Activated T-helper 9 cell treated with anti-CD3 and anti-CD28 coated beads, Interleukin-2, amount 50 U/mL, for 16 hours (primary cell): ENCODE results near the gene CENPP.

Source experiments
- DNase-seq: peaks from one replicate; pipeline ENCODE4 v3.0.0-alpha.2; 2020; ENCODE audit warnings: low read depth

The CENPP gene

DNA sequence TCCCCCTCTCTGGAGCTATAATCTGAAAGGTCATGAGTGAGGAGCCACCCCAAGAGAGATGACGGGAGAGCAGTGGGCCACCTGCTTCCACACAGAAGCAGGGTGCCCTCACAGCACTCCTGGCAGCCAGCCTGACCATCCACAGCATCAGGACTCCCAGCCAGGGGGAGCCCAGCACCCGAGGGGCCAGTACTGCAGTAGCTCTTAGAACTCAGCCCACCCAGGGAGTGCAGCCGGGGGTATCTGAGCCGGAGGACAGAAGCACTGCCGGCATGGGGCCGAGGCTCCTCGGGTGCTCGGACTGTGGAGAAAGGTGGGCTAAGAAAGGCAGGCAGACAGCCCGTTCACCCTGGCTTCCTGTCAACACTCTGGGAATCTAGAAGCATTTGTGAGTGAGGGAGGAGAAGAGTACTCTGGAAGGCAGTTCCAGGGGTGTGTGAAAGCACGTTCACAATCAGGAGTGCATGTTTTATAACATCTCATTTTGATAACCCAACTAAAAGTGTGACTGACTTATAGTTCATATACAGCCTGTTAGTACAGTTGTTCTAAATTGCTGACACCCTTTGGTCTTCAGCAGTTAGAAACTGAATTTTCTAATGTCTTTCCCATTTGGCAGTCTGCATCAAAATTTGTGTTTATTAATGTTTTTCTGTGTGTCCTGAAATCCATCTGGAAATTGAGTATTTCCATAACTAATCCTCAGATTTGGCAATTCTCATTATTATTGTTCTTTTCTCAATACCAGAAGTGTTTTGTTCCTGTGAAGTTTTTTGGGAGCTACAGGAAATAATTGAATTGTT, 182.5 kb downstream of the CENPP start:
- DNase-seq: no peak

- no peak for DNase-seq
Measured at GRCh38 chr9:92509050-92509449, 183.3 kb downstream of the CENPP start.

- DNase-seq: no peak
Measured at GRCh38 chr9:92510747-92511146, 185.0 kb downstream of the CENPP start.

- DNase-seq: no peak
Measured at GRCh38 chr9:92512622-92513021, 186.9 kb downstream of the CENPP start.

GRCh38 chr9:92513349-92513748, 187.6 kb downstream of the CENPP start:
- no peak for DNase-seq

GRCh38 chr9:92514635-92515034, 188.9 kb downstream of the CENPP start:
- DNase-seq: no peak

- DNase-seq: no peak
Measured at GRCh38 chr9:92516521-92516920, 190.8 kb downstream of the CENPP start.

GRCh38 chr9:92517046-92517445, 191.3 kb downstream of the CENPP start:
- no peak for DNase-seq

- no peak for DNase-seq
Measured at GRCh38 chr9:92518199-92518598, 192.4 kb downstream of the CENPP start.

DNA sequence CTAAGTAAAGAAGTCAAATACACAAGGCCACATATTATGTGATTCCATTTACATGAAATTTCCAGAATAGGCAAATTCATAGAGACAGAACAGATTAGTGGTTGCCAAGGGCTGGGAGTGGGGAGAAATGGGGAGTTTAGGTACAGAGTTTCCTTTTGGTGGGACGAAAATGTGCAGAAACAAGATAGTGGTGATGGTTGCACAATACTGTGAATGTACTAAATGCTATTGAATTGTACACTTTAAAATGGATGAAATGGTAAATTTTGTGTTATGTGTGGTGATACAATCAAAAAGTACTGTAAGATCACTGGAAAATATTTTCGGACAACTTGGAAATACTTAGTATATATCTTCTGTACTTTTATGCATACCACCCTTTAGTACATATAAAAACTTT, 195.1 kb downstream of the CENPP start:
- DNase-seq: no peak

- no peak for DNase-seq
Measured at GRCh38 chr9:92522983-92523970, 197.5 kb downstream of the CENPP start.

DNA sequence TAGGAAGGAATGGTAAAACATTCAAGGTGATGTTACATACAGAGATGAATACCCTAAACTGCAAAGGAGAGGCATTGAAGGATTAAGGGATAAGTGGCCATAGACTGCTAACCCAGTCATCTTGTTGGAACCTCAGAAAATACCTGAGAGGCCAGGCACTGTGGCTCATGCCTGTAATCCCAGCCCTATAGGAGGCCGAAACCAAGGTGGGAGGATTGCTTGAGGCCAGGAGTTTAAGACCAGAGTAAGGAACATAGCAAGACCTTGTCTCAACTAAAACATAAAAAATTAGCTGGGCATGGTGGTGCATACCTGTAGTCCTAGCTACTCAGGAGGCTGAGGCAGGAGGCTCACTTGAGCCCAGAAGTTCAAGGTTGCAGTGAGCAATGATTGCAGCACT, 199.1 kb downstream of the CENPP start:
- DNase-seq: no peak

- DNase-seq: no peak
Measured at GRCh38 chr9:92525306-92525705, 199.6 kb downstream of the CENPP start.

- DNase-seq: no peak
Measured at GRCh38 chr9:92527291-92527828, 201.6 kb downstream of the CENPP start.

GRCh38 chr9:92527832-92528521, 202.2 kb downstream of the CENPP start:
- DNase-seq: no peak

- no peak for DNase-seq
Measured at GRCh38 chr9:92528522-92528849, 202.7 kb downstream of the CENPP start.

GRCh38 chr9:92529124-92529523, 203.4 kb downstream of the CENPP start:
- no peak for DNase-seq

- DNase-seq: no peak
Measured at GRCh38 chr9:92530893-92531292, 205.1 kb downstream of the CENPP start.

DNA sequence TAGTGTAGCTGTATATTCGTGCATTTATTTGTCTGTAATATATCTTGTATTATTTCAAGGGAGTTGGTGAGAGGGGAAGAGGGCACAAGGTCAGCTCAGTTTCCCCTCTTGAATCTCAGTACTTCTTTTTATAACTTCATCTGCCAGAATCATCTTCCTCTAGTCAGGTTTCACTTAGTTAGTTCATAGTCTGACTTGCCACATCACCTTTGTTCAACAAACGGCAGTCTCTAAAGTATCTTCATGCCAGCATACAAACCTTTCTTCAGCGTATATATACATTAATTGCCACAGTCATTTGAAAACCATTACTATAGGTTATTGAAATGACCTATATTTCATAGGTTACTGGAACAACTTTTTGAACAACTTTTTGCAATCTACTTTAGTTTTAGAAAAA, 208.5 kb downstream of the CENPP start:
- no peak for DNase-seq

GRCh38 chr9:92534674-92535073, 208.9 kb downstream of the CENPP start:
- no peak for DNase-seq

DNA sequence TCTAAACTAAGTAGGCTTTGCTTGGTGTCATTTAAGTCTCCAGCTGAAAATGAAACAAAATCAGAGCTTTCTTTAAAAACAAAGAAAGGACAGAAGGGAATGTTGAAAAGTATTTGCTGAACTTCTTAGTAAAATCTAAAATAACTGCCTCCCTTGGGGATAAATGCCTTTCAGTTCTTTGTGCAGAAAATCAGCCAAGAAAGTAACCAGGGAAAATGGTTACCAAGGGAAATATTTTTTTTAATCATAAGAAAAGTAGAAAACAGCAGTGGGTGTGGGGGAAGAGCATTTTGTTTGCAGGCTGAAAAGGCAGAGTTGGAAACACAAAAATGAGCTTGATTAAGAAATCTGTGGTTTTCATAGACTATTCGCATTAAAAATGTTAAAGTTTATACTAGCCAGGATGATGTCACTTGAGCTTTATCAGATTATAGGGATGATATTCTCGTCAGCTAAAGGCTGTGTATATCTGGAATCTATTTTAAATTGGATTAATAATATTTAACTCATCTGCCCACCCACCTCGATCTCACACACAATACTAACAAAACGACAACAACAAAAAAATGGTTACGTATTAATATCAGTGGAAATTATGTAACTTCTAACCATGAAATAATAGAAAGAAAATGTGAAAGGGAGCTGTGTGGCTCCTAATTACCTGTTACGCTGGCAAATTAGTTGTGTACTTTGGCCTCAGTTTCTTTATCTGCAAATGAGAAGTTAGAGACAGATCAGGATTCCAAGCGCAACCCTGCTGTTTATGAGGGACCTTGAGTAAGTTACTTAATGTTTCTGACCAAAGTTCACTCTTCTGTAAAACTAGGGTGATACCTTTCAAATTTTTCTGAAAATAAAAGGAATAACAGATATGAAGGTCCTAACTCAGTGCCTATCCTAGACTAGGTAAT, 210.4 kb downstream of the CENPP start, which contains the start of gene ECM2:
TSS of gene ECM2 (minus strand) at position 51 of the 911 bp plus-strand sequence. CDS start 13,124 bp downstream, outside the sequence.
- no peak for DNase-seq
